Measurements from ENCODE around the gene EYS. TPM values are rescaled to one million over a fixed set of nuclear protein-coding genes. Genes with fewer than 3 reads are reported as not detected.

The EYS gene
- total RNA-seq, 1 experiment from 2014 or later, result not detected

- Histone ChIP-seq H2BK15ac (ENCODE audit: low read depth, low read length) (no peak overlapping the region), H2BK20ac (ENCODE audit: low read depth, low read length, poor library complexity, severe bottlenecking) (no peak overlapping the region), H3T11ph (ENCODE audit: low read length) (no peak overlapping the region), H2BK12ac (ENCODE audit: insufficient read length, low read depth, low read length) (no peak overlapping the region), H3K9me3 (ENCODE audit: control insufficient read depth, low read depth, low read length) (no peaks in the 10 kb centered on the region), H3K4me1 (ENCODE audit: insufficient read depth, low read length) (no peaks in the 10 kb centered on the region), H3K56ac (ENCODE audit: insufficient read length, low read depth, low read length) (no peak overlapping the region), H3K4me2 (ENCODE audit: insufficient read depth, insufficient read length, low read length) (no peak overlapping the region), H3K14ac (ENCODE audit: insufficient read depth, low read length) (no peak overlapping the region), H3K4ac (ENCODE audit: low read depth, low read length) (no peak overlapping the region), H3K23me2 (ENCODE audit: insufficient read length, low read depth, low read length, poor library complexity, severe bottlenecking) (no peaks in the 10 kb centered on the region), H2BK5ac (ENCODE audit: insufficient read length, low read length) (no peak overlapping the region), H3K27ac (ENCODE audit: insufficient read length, low read depth, low read length) (no peak overlapping the region), H3K23ac (ENCODE audit: insufficient read length, low read depth, low read length) (no peak overlapping the region), H4K8ac (replicated peaks; ENCODE audit: insufficient read length, low read depth, low read length) (no peak overlapping the region), H3K27me3 (ENCODE audit: insufficient read depth, low read length) (no peaks in the 10 kb centered on the region), H2AFZ (ENCODE audit: low read length) (no peak overlapping the region), H2BK120ac (ENCODE audit: low read depth, low read length, poor library complexity, severe bottlenecking) (no peak overlapping the region), H2AK5ac (ENCODE audit: insufficient read length, low read length) (no peak overlapping the region), H3K79me1 (ENCODE audit: insufficient read depth, low read depth, low read length, poor library complexity, severe bottlenecking) (no peaks in the 10 kb centered on the region), H3K18ac (ENCODE audit: insufficient read length, low read depth, low read length) (no peak overlapping the region), H4K20me1 (ENCODE audit: control insufficient read depth, insufficient read depth, insufficient read length) (no peaks in the 10 kb centered on the region), H4K5ac (ENCODE audit: insufficient read length, low read depth, low read length) (no peak overlapping the region), H4K91ac (ENCODE audit: insufficient read length, low read depth, low read length) (no peak overlapping the region), H3K79me2 (ENCODE audit: insufficient read depth, low read length) (no peaks in the 10 kb centered on the region), H3K9ac (ENCODE audit: extremely low read depth, insufficient read length, low read length) (no peak overlapping the region)
- Mint-ChIP-seq H3K27ac (no peak overlapping the region), H3K9me3 (no peaks in the 10 kb centered on the region; a peak in 1 of 5 replicates), H3K36me3 (ENCODE audit: insufficient read depth in 1 of 3, low read depth in 3 of 3) (no peaks in the 10 kb centered on the region), H3K27me3 (ENCODE audit: low read depth) (no peaks in the 10 kb centered on the region), H3K4me3 (no peak overlapping the region), H3K4me1 (no peaks in the 10 kb centered on the region)
- no peak for TF ChIP-seq CTCF (conservative IDR thresholded peaks at IDR 0.05)
- WGBS (ENCODE audit: extremely low coverage, insufficient read length, low lambda C conversion rate), result no CpG with 5 or more reads among the region's 3 CpGs
- DNase-seq, result no peak
Measured at GRCh38 chr6:65199121-65199520, 507.9 kb downstream of the EYS start.
